Measurements from ENCODE around the gene LENG8.
A peak's percentile ranks its signal among the peaks of the same experiment; 100 is the strongest.

The LENG8 gene

GRCh38 chr19:54428323-54429175, 20.4 kb upstream of the LENG8 start:
- H3K4me3 ChIP-seq (ENCODE audit: control insufficient read depth, low read depth, low read length), result no peak overlapping the region
- TF ChIP-seq, protein P1, sequence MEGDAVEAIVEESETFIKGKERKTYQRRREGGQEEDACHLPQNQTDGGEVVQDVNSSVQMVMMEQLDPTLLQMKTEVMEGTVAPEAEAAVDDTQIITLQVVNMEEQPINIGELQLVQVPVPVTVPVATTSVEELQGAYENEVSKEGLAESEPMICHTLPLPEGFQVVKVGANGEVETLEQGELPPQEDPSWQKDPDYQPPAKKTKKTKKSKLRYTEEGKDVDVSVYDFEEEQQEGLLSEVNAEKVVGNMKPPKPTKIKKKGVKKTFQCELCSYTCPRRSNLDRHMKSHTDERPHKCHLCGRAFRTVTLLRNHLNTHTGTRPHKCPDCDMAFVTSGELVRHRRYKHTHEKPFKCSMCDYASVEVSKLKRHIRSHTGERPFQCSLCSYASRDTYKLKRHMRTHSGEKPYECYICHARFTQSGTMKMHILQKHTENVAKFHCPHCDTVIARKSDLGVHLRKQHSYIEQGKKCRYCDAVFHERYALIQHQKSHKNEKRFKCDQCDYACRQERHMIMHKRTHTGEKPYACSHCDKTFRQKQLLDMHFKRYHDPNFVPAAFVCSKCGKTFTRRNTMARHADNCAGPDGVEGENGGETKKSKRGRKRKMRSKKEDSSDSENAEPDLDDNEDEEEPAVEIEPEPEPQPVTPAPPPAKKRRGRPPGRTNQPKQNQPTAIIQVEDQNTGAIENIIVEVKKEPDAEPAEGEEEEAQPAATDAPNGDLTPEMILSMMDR (conservative IDR thresholded peaks at IDR 0.05; ENCODE audit: control insufficient read depth, insufficient read depth, low read depth, low read length), result no peak
- no peak for DNase-seq (ENCODE audit: low read depth)

GRCh38 chr19:54429176-54429495, 19.9 kb upstream of the LENG8 start:
- no peak overlapping the region for H3K4me3 ChIP-seq (ENCODE audit: control insufficient read depth, low read depth, low read length)
- TF ChIP-seq, protein P1 (conservative IDR thresholded peaks at IDR 0.05; ENCODE audit: control insufficient read depth, insufficient read depth, low read depth, low read length), result no peak
- DNase-seq (ENCODE audit: low read depth), result no peak

- TF ChIP-seq, protein P1 (conservative IDR thresholded peaks at IDR 0.05; ENCODE audit: control insufficient read depth, insufficient read depth, low read depth, low read length), result no peak
- DNase-seq (ENCODE audit: low read depth), result no peak
- no peak overlapping the region for H3K4me3 ChIP-seq (ENCODE audit: control insufficient read depth, low read depth, low read length)
These were observed 19.3 kb upstream of the LENG8 start for GRCh38 chr19:54429545-54430227.

DNA sequence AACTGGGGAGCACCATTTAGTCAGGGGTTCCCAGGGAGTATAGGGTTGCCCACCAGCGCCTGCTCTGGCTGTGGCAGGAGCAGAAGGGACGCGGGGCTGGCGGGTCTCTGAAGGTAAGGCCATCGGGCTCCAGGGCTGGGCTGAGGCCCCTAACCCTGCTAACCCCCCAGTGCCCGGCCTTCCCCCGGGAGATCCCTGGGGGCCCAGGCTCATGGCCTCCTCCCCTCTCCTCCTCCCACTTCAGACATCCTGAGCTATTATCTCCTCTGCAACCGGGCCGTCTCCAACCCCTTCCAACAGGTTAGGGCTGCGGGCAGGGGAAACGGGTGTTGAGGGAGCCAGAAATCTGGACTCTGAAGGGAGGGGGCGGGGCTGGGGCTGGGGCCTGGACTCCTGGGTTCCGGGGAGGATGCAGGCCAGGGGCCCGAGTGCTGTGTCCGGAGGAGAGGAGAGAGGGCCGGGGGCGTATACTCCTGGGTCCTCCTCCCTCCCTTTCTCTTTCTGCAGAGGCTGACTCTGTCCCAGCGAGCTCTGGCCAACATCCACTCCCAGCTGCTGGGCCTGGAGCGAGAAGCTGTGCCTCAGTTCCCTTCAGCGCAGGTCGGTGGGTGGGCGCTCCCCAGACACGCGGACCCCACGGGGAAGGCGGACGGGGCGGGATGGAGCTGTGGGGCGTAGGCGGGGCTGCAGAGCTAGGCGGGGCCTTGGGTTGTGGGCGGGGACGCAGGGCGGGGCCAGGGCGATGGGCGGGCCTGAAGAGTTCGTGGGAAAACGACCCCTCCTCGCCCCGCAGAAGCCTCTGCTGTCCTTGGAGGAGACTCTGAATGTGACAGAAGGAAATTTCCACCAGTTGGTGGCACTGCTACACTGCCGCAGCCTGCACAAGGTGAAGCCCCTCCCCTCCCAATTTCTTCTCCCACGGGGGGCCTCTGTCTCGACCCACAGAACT, 18.4 kb upstream of the LENG8 start:
- no peak for DNase-seq (ENCODE audit: low read depth)
- no peak overlapping the region for H3K4me3 ChIP-seq (ENCODE audit: control insufficient read depth, low read depth, low read length)
- TF ChIP-seq, protein P1 (conservative IDR thresholded peaks at IDR 0.05; ENCODE audit: control insufficient read depth, insufficient read depth, low read depth, low read length), result no peak

- TF ChIP-seq, protein P1 (conservative IDR thresholded peaks at IDR 0.05; ENCODE audit: control insufficient read depth, insufficient read depth, low read depth, low read length), result no peak
- DNase-seq (ENCODE audit: low read depth), result peak; percentile 40
- no peak overlapping the region for H3K4me3 ChIP-seq (ENCODE audit: control insufficient read depth, low read depth, low read length)
These were observed 17.7 kb upstream of the LENG8 start for GRCh38 chr19:54431255-54431838.

DNA sequence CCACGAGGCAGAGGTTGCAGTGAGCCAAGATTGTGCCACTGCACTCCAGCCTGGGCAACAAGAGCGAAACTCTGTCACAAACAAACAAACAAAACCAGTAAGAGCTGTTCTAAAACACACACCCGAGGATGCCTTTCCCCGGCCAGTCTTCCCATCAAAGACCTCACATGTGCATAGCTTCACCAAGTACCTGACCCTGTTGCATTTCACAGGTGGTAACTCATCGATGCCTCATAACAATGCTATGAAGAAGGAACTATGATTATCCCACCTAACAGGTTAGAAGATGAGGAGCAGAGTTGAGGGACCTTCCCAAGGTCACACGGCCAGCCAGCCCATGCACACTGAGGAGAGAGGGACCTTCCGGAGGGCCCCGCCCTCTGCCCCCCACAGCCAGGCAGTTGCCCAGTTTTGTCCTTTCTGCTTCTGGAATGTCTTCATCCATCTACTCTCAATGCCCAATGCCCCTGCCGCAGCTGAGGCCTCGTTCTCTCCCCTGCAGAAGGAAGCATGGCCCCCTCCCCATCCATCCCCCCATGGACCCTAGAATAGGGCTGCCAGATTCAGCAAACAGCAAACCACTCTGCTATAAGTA, 16.8 kb upstream of the LENG8 start:
- TF ChIP-seq, protein P1 (conservative IDR thresholded peaks at IDR 0.05; ENCODE audit: control insufficient read depth, insufficient read depth, low read depth, low read length), result no peak

More for the DNA sequence above, 16.8 kb upstream of the LENG8 start:
- DNase-seq (ENCODE audit: low read depth), result no peak
- no peak overlapping the region for H3K4me3 ChIP-seq (ENCODE audit: control insufficient read depth, low read depth, low read length)
